Erythroblast (primary cell): ENCODE data around the gene NEU3.

Source experiments
- GATA1 ChIP-seq: IDR thresholded peaks from 2 replicates; pipeline ENCODE4 v1.6.1; 2011; ENCODE audit warnings: low read depth, mild to moderate bottlenecking, control low read depth, low read length, moderate library complexity
- POLR2A ChIP-seq: IDR thresholded peaks from 2 replicates; pipeline ENCODE4 v1.6.1; 2011; ENCODE audit warnings: mild to moderate bottlenecking, low read length

- TF ChIP-seq POLR2A: no peak
- no peak for TF ChIP-seq GATA1
Observed at GRCh38 chr11:74953451-74953850, 35.3 kb upstream of the NEU3 start.
